ENCODE data around the gene RPS21. TPM values are rescaled to one million over a fixed set of nuclear protein-coding genes. Genes with fewer than 3 reads are reported as not detected.

The RPS21 gene
- total RNA-seq, 1 donor from 2014 or later: 2,085 TPM

- Mint-ChIP-seq H3K4me1 (ENCODE audit: low read depth) (no peaks in the 10 kb centered on the region), H3K4me3 (ENCODE audit: low read depth) (no peak overlapping the region), H3K36me3 (ENCODE audit: low read depth) (no peaks in the 10 kb centered on the region), H3K27me3 (ENCODE audit: low read depth) (no peaks in the 10 kb centered on the region), H3K27ac (no peak overlapping the region), H3K9me3 (no peaks in the 10 kb centered on the region)
- intact Hi-C loops (cut with micrococcal nuclease): no loop called here
- DNase-seq (ENCODE audit: low spot score): no peak
Observed at GRCh38 chr20:62356589-62357186, 30.2 kb upstream of the RPS21 start.

GRCh38 chr20:62357187-62357667 is 29.7 kb upstream of the RPS21 start:
- DNase-seq (ENCODE audit: low spot score): no peak
- H3K27ac Mint-ChIP-seq: no peak overlapping the region
- intact Hi-C loops (cut with micrococcal nuclease): no loop called here

DNA sequence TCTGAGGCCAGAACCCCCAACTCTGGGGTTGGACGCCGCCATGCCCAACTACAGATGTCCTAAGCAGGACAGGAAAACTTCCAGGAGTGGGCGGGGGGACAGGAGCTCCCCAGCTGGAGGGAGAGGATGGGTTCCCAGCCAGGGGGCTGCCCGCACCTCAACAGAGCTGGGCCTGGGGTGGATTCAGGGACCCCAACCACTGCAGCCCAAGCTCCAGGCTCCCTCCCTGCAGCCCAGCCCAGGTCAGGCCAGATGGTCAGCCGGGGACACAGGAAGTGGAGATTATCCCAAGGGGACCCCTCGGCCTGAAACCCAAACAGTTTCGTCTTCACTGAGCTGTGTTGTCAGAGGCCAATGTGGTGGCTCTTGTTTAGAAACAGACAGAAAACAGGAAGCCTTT is 29.2 kb upstream of the RPS21 start:
- no peaks in the 10 kb centered on the region for H3K4me1 Mint-ChIP-seq (ENCODE audit: low read depth)
- intact Hi-C loops (cut with micrococcal nuclease): no loop called here
- no peaks in the 10 kb centered on the region for H3K27me3 Mint-ChIP-seq (ENCODE audit: low read depth)
- no peak for DNase-seq (ENCODE audit: low spot score)
- no peak overlapping the region for H3K4me3 Mint-ChIP-seq (ENCODE audit: low read depth)
- no peak overlapping the region for H3K27ac Mint-ChIP-seq
- H3K9me3 Mint-ChIP-seq: no peaks in the 10 kb centered on the region
- H3K36me3 Mint-ChIP-seq (ENCODE audit: low read depth): no peaks in the 10 kb centered on the region

More at GRCh38 chr20:62357187-62357667, 29.7 kb upstream of the RPS21 start:
- Mint-ChIP-seq H3K4me3 (ENCODE audit: low read depth) (no peak overlapping the region), H3K4me1 (ENCODE audit: low read depth) (no peaks in the 10 kb centered on the region), H3K36me3 (ENCODE audit: low read depth) (no peaks in the 10 kb centered on the region), H3K27me3 (ENCODE audit: low read depth) (no peaks in the 10 kb centered on the region), H3K9me3 (no peaks in the 10 kb centered on the region)

DNA sequence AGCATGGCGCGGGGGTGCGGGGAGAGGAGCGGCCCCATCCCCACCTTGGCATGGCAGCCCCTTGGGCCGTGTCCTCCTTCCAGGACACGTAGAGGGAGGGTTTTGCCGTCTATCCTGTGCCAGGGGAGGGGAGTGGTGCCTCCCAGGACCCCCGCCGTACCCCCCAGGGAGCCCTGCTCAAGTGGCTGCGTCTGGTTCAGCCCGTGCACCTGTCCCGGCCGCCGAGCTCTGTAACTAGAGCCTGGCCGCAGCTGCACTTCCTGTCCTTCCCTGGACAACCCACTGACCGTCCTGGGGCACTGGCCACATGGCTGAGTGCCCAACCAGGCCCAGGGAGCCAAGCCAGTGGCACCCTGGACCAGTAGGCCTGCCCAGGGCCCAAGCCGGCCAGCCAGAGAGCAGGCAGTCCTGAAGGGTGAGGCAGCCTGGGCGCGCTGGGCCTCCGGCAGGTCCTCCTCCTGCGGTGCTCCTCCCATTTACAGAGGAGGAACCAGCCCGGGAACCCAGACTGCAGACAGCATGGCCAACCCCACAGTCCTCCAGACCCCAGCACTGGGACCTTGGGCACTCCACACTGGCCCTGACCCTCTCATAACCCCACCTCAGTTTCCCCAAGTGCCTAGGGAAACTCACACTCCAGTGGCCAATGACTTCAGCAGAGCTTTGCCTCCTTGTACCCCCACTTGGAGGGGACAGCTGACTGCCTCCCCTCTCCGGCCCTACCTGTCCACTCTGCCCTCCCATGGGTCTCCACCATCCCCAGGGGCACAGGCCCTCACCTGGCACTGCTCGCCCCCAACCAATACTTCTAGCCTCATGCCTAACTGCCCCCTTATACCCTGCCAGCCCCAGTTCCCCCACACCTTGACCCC is 28.5 kb upstream of the RPS21 start:
- H3K9me3 Mint-ChIP-seq: no peaks in the 10 kb centered on the region
- H3K27me3 Mint-ChIP-seq (ENCODE audit: low read depth): no peaks in the 10 kb centered on the region
- intact Hi-C loops (cut with micrococcal nuclease): no loop called here
- DNase-seq (ENCODE audit: low spot score): no peak
- H3K4me3 Mint-ChIP-seq (ENCODE audit: low read depth): no peak overlapping the region
- no peaks in the 10 kb centered on the region for H3K4me1 Mint-ChIP-seq (ENCODE audit: low read depth)
- H3K27ac Mint-ChIP-seq: no peak overlapping the region
- no peaks in the 10 kb centered on the region for H3K36me3 Mint-ChIP-seq (ENCODE audit: low read depth)

GRCh38 chr20:62359043-62359490 is 27.8 kb upstream of the RPS21 start:
- intact Hi-C loops (cut with micrococcal nuclease): no loop called here
- Mint-ChIP-seq H3K27me3 (ENCODE audit: low read depth) (no peaks in the 10 kb centered on the region), H3K36me3 (ENCODE audit: low read depth) (no peaks in the 10 kb centered on the region)

GRCh38 chr20:62359491-62360121 is 27.3 kb upstream of the RPS21 start:
- Mint-ChIP-seq H3K4me1 (ENCODE audit: low read depth) (no peaks in the 10 kb centered on the region), H3K4me3 (ENCODE audit: low read depth) (no peak overlapping the region), H3K27me3 (ENCODE audit: low read depth) (no peaks in the 10 kb centered on the region), H3K27ac (no peak overlapping the region), H3K9me3 (no peaks in the 10 kb centered on the region), H3K36me3 (ENCODE audit: low read depth) (no peaks in the 10 kb centered on the region)
- no peak for DNase-seq (ENCODE audit: low spot score)
- intact Hi-C loops (cut with micrococcal nuclease): no loop called here

More at GRCh38 chr20:62359043-62359490, 27.8 kb upstream of the RPS21 start:
- no peaks in the 10 kb centered on the region for H3K4me1 Mint-ChIP-seq (ENCODE audit: low read depth)
- DNase-seq (ENCODE audit: low spot score): no peak
- H3K9me3 Mint-ChIP-seq: no peaks in the 10 kb centered on the region
- no peak overlapping the region for H3K4me3 Mint-ChIP-seq (ENCODE audit: low read depth)
- H3K27ac Mint-ChIP-seq: no peak overlapping the region

GRCh38 chr20:62360854-62361798 is 25.8 kb upstream of the RPS21 start:
- H3K4me1 Mint-ChIP-seq (ENCODE audit: low read depth): no peaks in the 10 kb centered on the region
- intact Hi-C loops (cut with micrococcal nuclease): no loop called here
- peaks cover 11% of the 10 kb centered on the region for H3K27me3 Mint-ChIP-seq (ENCODE audit: low read depth)
- DNase-seq (ENCODE audit: low spot score): no peak
- H3K4me3 Mint-ChIP-seq (ENCODE audit: low read depth): no peak overlapping the region
- H3K27ac Mint-ChIP-seq: no peak overlapping the region
- no peaks in the 10 kb centered on the region for H3K36me3 Mint-ChIP-seq (ENCODE audit: low read depth)
- no peaks in the 10 kb centered on the region for H3K9me3 Mint-ChIP-seq

GRCh38 chr20:62361799-62362589 is 24.9 kb upstream of the RPS21 start:
- intact Hi-C loops (cut with micrococcal nuclease): no loop called here
- Mint-ChIP-seq H3K9me3 (no peaks in the 10 kb centered on the region), H3K27ac (no peak overlapping the region), H3K36me3 (ENCODE audit: low read depth) (no peaks in the 10 kb centered on the region), H3K4me3 (ENCODE audit: low read depth) (no peak overlapping the region), H3K4me1 (ENCODE audit: low read depth) (no peaks in the 10 kb centered on the region), H3K27me3 (ENCODE audit: low read depth) (peaks cover 11% of the 10 kb centered on the region)
- no peak for DNase-seq (ENCODE audit: low spot score)

DNA sequence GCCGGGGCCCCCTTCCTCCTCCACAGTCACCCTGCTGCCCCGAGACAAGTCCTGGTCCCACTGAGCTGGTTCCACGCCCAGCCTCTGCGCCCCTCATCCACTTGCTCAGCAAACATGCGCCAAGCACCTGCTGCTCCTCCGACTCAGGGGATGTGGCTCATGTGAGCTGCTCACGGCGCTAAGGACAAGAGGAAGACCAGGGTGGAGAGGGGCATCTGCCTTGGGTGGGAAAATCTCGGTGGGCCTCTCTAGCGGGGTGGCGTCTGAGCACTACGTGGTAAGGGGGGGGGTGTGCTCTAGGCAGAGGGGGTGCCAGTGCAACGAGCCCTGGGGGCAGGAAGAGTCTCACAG is 24.3 kb upstream of the RPS21 start:
- Mint-ChIP-seq H3K9me3 (no peaks in the 10 kb centered on the region), H3K36me3 (ENCODE audit: low read depth) (no peaks in the 10 kb centered on the region), H3K27me3 (ENCODE audit: low read depth) (peaks cover 12% of the 10 kb centered on the region), H3K27ac (no peak overlapping the region), H3K4me1 (ENCODE audit: low read depth) (no peaks in the 10 kb centered on the region), H3K4me3 (ENCODE audit: low read depth) (no peak overlapping the region)
- no peak for DNase-seq (ENCODE audit: low spot score)
- intact Hi-C loops (cut with micrococcal nuclease): no loop called here

- no peaks in the 10 kb centered on the region for H3K36me3 Mint-ChIP-seq (ENCODE audit: low read depth)
- DNase-seq (ENCODE audit: low spot score): no peak
- H3K27me3 Mint-ChIP-seq (ENCODE audit: low read depth): peaks cover 14% of the 10 kb centered on the region
- no peaks in the 10 kb centered on the region for H3K4me1 Mint-ChIP-seq (ENCODE audit: low read depth)
- no peaks in the 10 kb centered on the region for H3K9me3 Mint-ChIP-seq
- H3K27ac Mint-ChIP-seq: no peak overlapping the region
- H3K4me3 Mint-ChIP-seq (ENCODE audit: low read depth): no peak overlapping the region
- intact Hi-C loops (cut with micrococcal nuclease): no loop called here
Observed at GRCh38 chr20:62362991-62363919, 23.6 kb upstream of the RPS21 start.

All from activated T-helper 2 cell treated with anti-CD3 and anti-CD28 coated beads, Interferon-gamma antibody, Interleukin-2, Interleukin-4, amounts not matched to agents 10 μg/mL and 5 μg/mL and 100 μg/mL, durations not matched to agents 14 hours and 24 hours and 36 hours (primary cell).